ENCODE measurements around the gene PDP2.
A peak's percentile ranks its signal among the peaks of the same experiment; 100 is the strongest.

The PDP2 gene

DNA sequence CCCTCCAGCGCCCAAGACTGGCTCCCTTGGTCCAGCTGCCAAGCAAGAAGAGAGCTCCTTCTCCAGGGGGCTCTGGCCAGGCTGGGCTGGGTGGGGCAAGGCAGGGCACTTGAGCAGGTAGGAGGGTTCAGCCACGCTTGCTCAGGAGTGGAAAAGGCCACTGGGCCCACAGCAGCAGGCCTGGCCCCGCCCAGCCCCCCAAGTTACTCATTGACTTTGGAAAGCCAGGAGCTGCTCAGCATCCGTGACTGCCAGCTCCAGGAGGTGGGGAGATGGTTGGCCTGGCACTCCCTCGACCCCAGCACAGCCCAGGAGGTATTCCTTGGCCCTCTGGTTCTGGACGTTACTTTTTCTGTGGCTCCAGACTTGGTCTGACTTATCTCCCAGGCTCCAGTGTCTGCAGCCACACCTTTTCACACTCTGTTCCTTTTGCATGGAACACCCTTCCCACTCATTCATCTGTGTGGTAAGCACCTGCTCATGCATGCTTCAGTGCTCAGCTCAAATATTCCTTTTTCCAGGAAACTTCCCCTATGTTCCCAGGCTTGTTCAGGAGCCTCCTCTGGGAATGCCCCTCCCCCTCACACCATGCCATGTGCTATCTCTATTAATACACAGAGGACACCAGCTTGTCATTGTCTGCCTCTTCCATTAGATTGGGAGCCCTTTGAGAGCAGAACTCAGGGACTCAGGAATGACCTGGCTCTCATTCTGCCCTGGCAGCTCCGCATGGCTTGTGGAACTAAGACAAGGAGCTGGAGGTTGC lies 38.7 kb downstream of the PDP2 start, which contains the start of gene CDH16:
CDH16 (minus strand) TSS at position 83 of the 766 bp plus-strand sequence. CDS start 820 bp downstream, outside the sequence.
- WGBS, 2 experiments, result 85 to 86% methylated on average over 7 of the region's 7 CpGs
- peaks cover 14% of the 10 kb centered on the region for H3K27me3 ChIP-seq (ENCODE audit: control insufficient read depth, insufficient read depth, low read length, poor library complexity, severe bottlenecking)
- H3K4me1 ChIP-seq (ENCODE audit: control insufficient read depth, insufficient read depth, low read length), result no peaks in the 10 kb centered on the region
- H3K27ac ChIP-seq (ENCODE audit: insufficient read depth, low read depth, low read length, poor library complexity, severe bottlenecking), result no peak within 1 kb of the TSS
- H3K9me3 ChIP-seq (ENCODE audit: control insufficient read depth, low read length), result no peaks in the 10 kb centered on the region
- H3K4me3 ChIP-seq (ENCODE audit: insufficient read depth, low read depth, low read length), result no peak within 1 kb of the TSS
- H3K36me3 ChIP-seq (ENCODE audit: control insufficient read depth, insufficient read depth, low read length), result no peaks in the 10 kb centered on the region

DNA sequence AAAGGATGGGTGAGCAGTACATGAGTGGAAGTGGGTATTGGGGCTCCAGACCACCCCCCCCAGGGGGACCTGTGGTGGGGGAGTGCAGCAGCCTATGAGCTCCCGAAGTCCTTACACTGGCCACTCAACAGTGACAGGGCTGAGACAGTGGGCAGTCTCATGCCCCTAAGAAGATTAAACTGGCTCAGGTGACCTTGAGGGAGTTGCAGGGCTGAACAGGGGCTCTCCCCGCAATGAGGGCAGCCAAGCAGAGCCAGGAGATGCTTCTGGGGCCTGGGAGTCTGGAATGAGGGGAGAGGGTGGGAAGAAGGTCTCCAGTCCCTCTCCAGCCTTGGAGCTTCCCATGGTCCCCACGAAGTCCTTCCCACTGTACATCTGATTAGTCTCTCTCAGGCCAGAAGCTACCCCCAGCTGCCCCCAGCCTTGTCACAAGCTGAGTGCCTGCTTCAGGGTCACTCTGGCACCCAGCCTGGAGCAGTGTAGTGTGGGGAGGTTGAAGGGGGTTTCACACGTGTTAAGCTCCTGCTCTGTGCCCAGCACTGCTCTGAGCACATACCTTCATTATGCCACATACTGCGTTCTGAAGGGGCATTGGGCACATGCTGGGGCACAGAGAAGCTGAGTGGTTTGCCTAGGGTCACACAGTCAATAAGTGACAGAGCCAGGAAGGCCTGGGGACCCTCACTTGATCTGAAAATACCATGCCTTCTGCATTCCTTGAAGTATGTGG lies 39.4 kb downstream of the PDP2 start:
- Histone ChIP-seq H3K4me1 (ENCODE audit: control insufficient read depth, insufficient read depth, low read length) (no peaks in the 10 kb centered on the region), H3K27ac (ENCODE audit: insufficient read depth, low read depth, low read length, poor library complexity, severe bottlenecking) (no peak overlapping the region), H3K4me3 (ENCODE audit: insufficient read depth, low read depth, low read length) (no peak overlapping the region), H3K36me3 (ENCODE audit: control insufficient read depth, insufficient read depth, low read length) (no peaks in the 10 kb centered on the region), H3K9me3 (ENCODE audit: control insufficient read depth, low read length) (no peaks in the 10 kb centered on the region), H3K27me3 (ENCODE audit: control insufficient read depth, insufficient read depth, low read length, poor library complexity, severe bottlenecking) (peaks cover 22% of the 10 kb centered on the region)
- 78 to 80% methylated on average over 5 of the region's 5 CpGs for WGBS, 2 experiments

DNA sequence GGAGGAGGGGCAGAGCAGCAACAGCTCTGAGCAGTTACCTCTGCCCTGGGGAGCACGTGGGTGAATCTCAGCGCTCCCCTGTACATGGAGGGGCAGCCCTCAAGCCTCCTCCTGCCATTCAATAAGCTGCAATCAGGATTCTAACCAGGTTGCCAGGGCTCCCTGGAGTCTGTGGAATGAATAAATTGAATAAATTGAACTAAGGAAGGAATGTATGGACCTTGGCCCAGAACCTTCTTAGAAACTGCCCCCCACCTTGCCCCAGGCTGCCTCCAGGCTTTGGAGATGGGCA lies 39.9 kb downstream of the PDP2 start:
- Histone ChIP-seq H3K4me3 (ENCODE audit: insufficient read depth, low read depth, low read length) (no peak overlapping the region), H3K36me3 (ENCODE audit: control insufficient read depth, insufficient read depth, low read length) (no peaks in the 10 kb centered on the region), H3K9me3 (ENCODE audit: control insufficient read depth, low read length) (no peaks in the 10 kb centered on the region), H3K27ac (ENCODE audit: insufficient read depth, low read depth, low read length, poor library complexity, severe bottlenecking) (no peak overlapping the region), H3K27me3 (ENCODE audit: control insufficient read depth, insufficient read depth, low read length, poor library complexity, severe bottlenecking) (peaks cover 27% of the 10 kb centered on the region), H3K4me1 (ENCODE audit: control insufficient read depth, insufficient read depth, low read length) (no peaks in the 10 kb centered on the region)
- WGBS, 2 experiments, result 56 to 60% methylated on average over 2 of the region's 2 CpGs

GRCh38 chr16:66920924-66921680 lies 40.8 kb downstream of the PDP2 start:
- no peak overlapping the region for H3K27ac ChIP-seq (ENCODE audit: insufficient read depth, low read depth, low read length, poor library complexity, severe bottlenecking)
- WGBS, 2 experiments, result 86 to 88% methylated on average over 9 of the region's 9 CpGs
- H3K9me3 ChIP-seq (ENCODE audit: control insufficient read depth, low read length), result no peaks in the 10 kb centered on the region
- H3K4me3 ChIP-seq (ENCODE audit: insufficient read depth, low read depth, low read length), result no peak overlapping the region
- peaks cover 3% of the 10 kb centered on the region for H3K4me1 ChIP-seq (ENCODE audit: control insufficient read depth, insufficient read depth, low read length)
- H3K27me3 ChIP-seq (ENCODE audit: control insufficient read depth, insufficient read depth, low read length, poor library complexity, severe bottlenecking), result peaks cover 35% of the 10 kb centered on the region
- H3K36me3 ChIP-seq (ENCODE audit: control insufficient read depth, insufficient read depth, low read length), result no peaks in the 10 kb centered on the region

DNA sequence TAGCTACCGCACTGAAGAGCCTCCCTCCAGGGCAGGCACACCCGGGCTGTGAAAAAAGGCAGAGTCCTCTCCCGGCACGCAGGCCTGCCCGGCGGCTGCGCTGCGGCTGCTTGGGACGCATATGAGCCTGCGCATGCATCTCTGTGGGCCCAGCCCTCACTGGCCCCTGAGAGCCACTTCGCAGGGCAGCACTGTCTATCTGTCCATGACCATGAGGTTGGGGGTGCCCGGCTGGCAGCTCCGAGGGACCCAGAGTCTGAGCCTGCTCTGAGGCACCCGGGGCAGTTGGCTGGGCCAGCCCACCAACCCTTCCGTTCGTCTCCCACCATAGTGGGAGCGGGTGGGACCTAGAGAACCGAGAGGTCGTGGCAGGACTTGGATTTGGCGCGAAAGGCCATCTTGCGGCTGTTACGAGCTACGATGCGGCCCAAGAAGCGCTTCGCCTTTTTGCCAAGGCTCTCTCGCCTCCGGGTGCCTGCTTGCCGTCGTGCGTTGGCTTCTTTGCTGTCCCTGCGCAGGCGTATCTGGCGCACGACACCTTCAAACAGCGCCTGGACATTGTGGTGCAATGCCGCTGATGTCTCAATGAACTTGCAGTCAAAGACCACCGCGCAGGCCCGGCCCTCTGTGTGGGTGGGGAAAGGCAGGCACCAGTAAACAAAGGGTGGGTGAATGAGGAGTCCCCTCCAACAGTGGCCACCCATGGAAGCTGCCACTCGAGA lies 41.6 kb downstream of the PDP2 start:
- peaks cover 43% of the 10 kb centered on the region for H3K27me3 ChIP-seq (ENCODE audit: control insufficient read depth, insufficient read depth, low read length, poor library complexity, severe bottlenecking)
- no peaks in the 10 kb centered on the region for H3K9me3 ChIP-seq (ENCODE audit: control insufficient read depth, low read length)
- WGBS, 2 experiments, result 93 to 94% methylated on average over 42 of the region's 42 CpGs
- H3K27ac ChIP-seq (ENCODE audit: insufficient read depth, low read depth, low read length, poor library complexity, severe bottlenecking), result no peak overlapping the region
- H3K4me1 ChIP-seq (ENCODE audit: control insufficient read depth, insufficient read depth, low read length), result peaks cover 10% of the 10 kb centered on the region
- H3K4me3 ChIP-seq (ENCODE audit: insufficient read depth, low read depth, low read length), result no peak overlapping the region
- no peaks in the 10 kb centered on the region for H3K36me3 ChIP-seq (ENCODE audit: control insufficient read depth, insufficient read depth, low read length)

- Histone ChIP-seq H3K9me3 (ENCODE audit: control insufficient read depth, low read length) (no peaks in the 10 kb centered on the region), H3K4me1 (ENCODE audit: control insufficient read depth, insufficient read depth, low read length) (peaks cover 14% of the 10 kb centered on the region), H3K36me3 (ENCODE audit: control insufficient read depth, insufficient read depth, low read length) (no peaks in the 10 kb centered on the region), H3K27me3 (ENCODE audit: control insufficient read depth, insufficient read depth, low read length, poor library complexity, severe bottlenecking) (peaks cover 49% of the 10 kb centered on the region), H3K4me3 (ENCODE audit: insufficient read depth, low read depth, low read length) (no peak overlapping the region), H3K27ac (ENCODE audit: insufficient read depth, low read depth, low read length, poor library complexity, severe bottlenecking) (no peak overlapping the region)
- 89 to 92% methylated on average over 18 of the region's 18 CpGs for WGBS, 2 experiments
Measured at GRCh38 chr16:66923247-66923731, 43.0 kb downstream of the PDP2 start.

- Histone ChIP-seq H3K27me3 (ENCODE audit: control insufficient read depth, insufficient read depth, low read length, poor library complexity, severe bottlenecking) (peaks cover 49% of the 10 kb centered on the region), H3K4me1 (ENCODE audit: control insufficient read depth, insufficient read depth, low read length) (peaks cover 14% of the 10 kb centered on the region), H3K9me3 (ENCODE audit: control insufficient read depth, low read length) (no peaks in the 10 kb centered on the region), H3K27ac (ENCODE audit: insufficient read depth, low read depth, low read length, poor library complexity, severe bottlenecking) (no peak overlapping the region), H3K4me3 (ENCODE audit: insufficient read depth, low read depth, low read length) (no peak overlapping the region), H3K36me3 (ENCODE audit: control insufficient read depth, insufficient read depth, low read length) (no peaks in the 10 kb centered on the region)
- 88 to 93% methylated on average over 3 of the region's 3 CpGs for WGBS, 2 experiments
Measured at GRCh38 chr16:66923866-66924265, 43.6 kb downstream of the PDP2 start.

GRCh38 chr16:66924527-66925321 lies 44.4 kb downstream of the PDP2 start:
- Histone ChIP-seq H3K9me3 (ENCODE audit: control insufficient read depth, low read length) (no peaks in the 10 kb centered on the region), H3K27ac (ENCODE audit: insufficient read depth, low read depth, low read length, poor library complexity, severe bottlenecking) (no peak overlapping the region), H3K27me3 (ENCODE audit: control insufficient read depth, insufficient read depth, low read length, poor library complexity, severe bottlenecking) (peaks cover 49% of the 10 kb centered on the region), H3K4me3 (ENCODE audit: insufficient read depth, low read depth, low read length) (peak overlapping the region; percentile 23), H3K36me3 (ENCODE audit: control insufficient read depth, insufficient read depth, low read length) (no peaks in the 10 kb centered on the region), H3K4me1 (ENCODE audit: control insufficient read depth, insufficient read depth, low read length) (peaks cover 14% of the 10 kb centered on the region)
- WGBS, 2 experiments, result 7 to 8% methylated on average over 71 of the region's 72 CpGs

GRCh38 chr16:66925322-66925840 lies 45.1 kb downstream of the PDP2 start, which contains the start of gene RRAD:
RRAD (minus strand) TSS chr16:66925535; CDS start chr16:66925179, 356 bp downstream.
- Histone ChIP-seq H3K27ac (ENCODE audit: insufficient read depth, low read depth, low read length, poor library complexity, severe bottlenecking) (no peak within 1 kb of the TSS), H3K4me1 (ENCODE audit: control insufficient read depth, insufficient read depth, low read length) (peaks cover 14% of the 10 kb centered on the region), H3K36me3 (ENCODE audit: control insufficient read depth, insufficient read depth, low read length) (no peaks in the 10 kb centered on the region), H3K4me3 (ENCODE audit: insufficient read depth, low read depth, low read length) (peak within 1 kb of the TSS; percentile 23), H3K27me3 (ENCODE audit: control insufficient read depth, insufficient read depth, low read length, poor library complexity, severe bottlenecking) (peaks cover 49% of the 10 kb centered on the region), H3K9me3 (ENCODE audit: control insufficient read depth, low read length) (no peaks in the 10 kb centered on the region)
- WGBS, 2 experiments, result 6 to 7% methylated on average over 35 to 42 of the region's 42 CpGs
